CD14-positive monocyte (primary cell): ENCODE data around the gene PDE6G. TPM values are rescaled to one million over a fixed set of nuclear protein-coding genes. Genes with fewer than 3 reads are reported as not detected.

Experiments used
- DNase-seq, 3 donors: peaks; one replicate each; pipeline ENCODE4 v3.0.0-alpha.2; 2011 to 2022
- H2AFZ ChIP-seq: 2 replicates; pipeline ENCODE4 v1.6.0; 2012; ENCODE audit warnings: mild to moderate bottlenecking, low read depth, low read length, inconsistent platforms; ENCODE audit not compliant: insufficient read depth, poor library complexity, severe bottlenecking
- H3K27ac ChIP-seq, 2 donors: 1 replicate in 1 of 2; 2 replicates in 1 of 2; pipeline ENCODE4 v1.5.1; 2012 to 2013; ENCODE audit warnings: low read length in 2 of 2, control low read depth in 1 of 2, inconsistent platforms in 1 of 2, low read depth in 1 of 2, mild to moderate bottlenecking in 1 of 2
- H3K27me3 ChIP-seq, 2 donors: one replicate each; pipeline versions ENCODE4 v1.6.0 to v1.6.1; 2011 to 2013; ENCODE audit warnings: low read length in 2 of 2; ENCODE audit not compliant: control insufficient read depth in 2 of 2, insufficient read depth in 2 of 2
- H3K36me3 ChIP-seq, 2 donors: replicated peaks in 1 of 2; 1 replicate in 1 of 2; 2 replicates in 1 of 2; pipeline versions ENCODE4 v1.5.1 to v1.6.1; 2012 to 2013; ENCODE audit warnings: low read length in 2 of 2, control low read depth in 1 of 2, inconsistent platforms in 1 of 2, mild to moderate bottlenecking in 1 of 2; ENCODE audit not compliant: insufficient read depth in 2 of 2, control insufficient read depth in 1 of 2
- H3K4me1 ChIP-seq, 2 donors: 1 replicate in 1 of 2; 2 replicates in 1 of 2; pipeline versions ENCODE4 v1.5.1 to v1.6.1; 2012 to 2013; ENCODE audit warnings: low read length in 2 of 2, control low read depth in 1 of 2, inconsistent platforms in 1 of 2, mild to moderate bottlenecking in 1 of 2, moderate library complexity in 1 of 2; ENCODE audit not compliant: insufficient read depth in 2 of 2, control insufficient read depth in 1 of 2
- H3K4me2 ChIP-seq: replicated peaks from 2 replicates; pipeline ENCODE3; 2012; ENCODE audit warnings: low read length, moderate library complexity, mild to moderate bottlenecking; ENCODE audit not compliant: poor library complexity, severe bottlenecking; ENCODE audit errors: extremely low read depth
- H3K4me3 ChIP-seq, 3 experiments: fragments of 200-600 bp in 1 of 3; sonication (generic) in 1 of 3; replicated peaks in 1 of 3; 1 replicate in 2 of 3; 2 replicates in 1 of 3; pipeline ENCODE4 v1.5.1; 2011 to 2013; ENCODE audit warnings: low read length in 3 of 3, mild to moderate bottlenecking in 3 of 3, control low read depth in 2 of 3, low read depth in 2 of 3, inconsistent platforms in 1 of 3, moderate library complexity in 1 of 3
- H3K79me2 ChIP-seq: 2 replicates; pipeline ENCODE4 v1.6.0; 2012; ENCODE audit warnings: mild to moderate bottlenecking, control low read depth, inconsistent platforms, low read length, moderate library complexity; ENCODE audit not compliant: insufficient read depth
- H3K9ac ChIP-seq: 2 replicates; pipeline ENCODE4 v1.6.0; 2017; ENCODE audit warnings: low read length, mild to moderate bottlenecking; ENCODE audit not compliant: insufficient read depth, poor library complexity, severe bottlenecking
- H3K9me3 ChIP-seq, 2 donors: replicated peaks in 1 of 2; 1 replicate in 1 of 2; 2 replicates in 1 of 2; pipeline versions ENCODE4 v1.5.1 to v1.6.1; 2012 to 2013; ENCODE audit warnings: low read length in 2 of 2, control low read depth in 1 of 2; ENCODE audit not compliant: control insufficient read depth in 1 of 2, insufficient read depth in 1 of 2
- H4K20me1 ChIP-seq: 2 replicates; pipeline ENCODE4 v1.6.0; 2012; ENCODE audit warnings: mild to moderate bottlenecking, low read length, control low read depth, moderate library complexity; ENCODE audit not compliant: insufficient read depth
- H3K27ac Mint-ChIP-seq, 7 donors: one replicate each; pipeline ENCODE4 v1.8.0; 2020; ENCODE audit warnings: mild to moderate bottlenecking in 7 of 7, mixed read lengths in 7 of 7, moderate library complexity in 6 of 7, inconsistent platforms in 2 of 7
- H3K27me3 Mint-ChIP-seq, 3 donors: one replicate each; pipeline ENCODE4 v1.8.0; 2021 to 2022; ENCODE audit warnings: low read depth in 3 of 3, mild to moderate bottlenecking in 3 of 3, mixed read lengths in 3 of 3, moderate library complexity in 3 of 3, inconsistent platforms in 1 of 3
- H3K36me3 Mint-ChIP-seq, 2 donors: one replicate each; pipeline ENCODE4 v1.8.0; 2020; ENCODE audit warnings: mixed read lengths in 2 of 2, inconsistent platforms in 1 of 2, mild to moderate bottlenecking in 1 of 2
- H3K4me1 Mint-ChIP-seq: one replicate; pipeline ENCODE4 v1.8.0; 2020; ENCODE audit warnings: mild to moderate bottlenecking, mixed read lengths
- H3K4me3 Mint-ChIP-seq, 2 donors: one replicate each; pipeline ENCODE4 v1.8.0; 2020; ENCODE audit warnings: mild to moderate bottlenecking in 2 of 2, mixed read lengths in 2 of 2, moderate library complexity in 1 of 2
- H3K9me3 Mint-ChIP-seq, 7 donors: one replicate each; pipeline ENCODE4 v1.8.0; 2020 to 2022; ENCODE audit warnings: mixed read lengths in 7 of 7, mild to moderate bottlenecking in 6 of 7, moderate library complexity in 6 of 7, inconsistent platforms in 2 of 7
- WGBS: methylation state at CpG from one replicate; pipeline ENCODE4 v1.1.5; 2013; ENCODE audit warnings: missing lambda C conversion rate; ENCODE audit not compliant: insufficient coverage; 5-methylcytosine and 5-hydroxymethylcytosine counted together
- intact Hi-C, 2 donors: fragments of 100-400 bp; cut with micrococcal nuclease; formaldehyde crosslinking; loops; one replicate each; pipeline versions ENCODE4 v1.15.0 to v1.15.1; 2023
- polyA plus RNA-seq, 3 donors: library from polyadenylated mRNA; depleted of rRNA in 1 of 3; unstranded in 2 of 3; stranded (reverse) in 1 of 3; fragments of 300-500 nt in 2 of 3; fragments of >200 nt in 1 of 3; fragmentation: Illumina TruSeq in 2 of 3; gene quantifications; 1 replicate in 2 of 3; 2 replicates in 1 of 3; pipeline ENCODE4 v1.2.3, GENCODE V29; 2012 to 2021
- TF ChIP-seq, protein P1 (sequence below): fragments of 200-600 bp; IDR thresholded peaks from one replicate; pipeline ENCODE4 v1.8.0; 2022; ENCODE audit warnings: antibody characterized with exemption, mild to moderate bottlenecking

PDE6G gene
- polyA plus RNA-seq, 3 donors: 8.9 to 12.0 (median 11.5) TPM

DNA sequence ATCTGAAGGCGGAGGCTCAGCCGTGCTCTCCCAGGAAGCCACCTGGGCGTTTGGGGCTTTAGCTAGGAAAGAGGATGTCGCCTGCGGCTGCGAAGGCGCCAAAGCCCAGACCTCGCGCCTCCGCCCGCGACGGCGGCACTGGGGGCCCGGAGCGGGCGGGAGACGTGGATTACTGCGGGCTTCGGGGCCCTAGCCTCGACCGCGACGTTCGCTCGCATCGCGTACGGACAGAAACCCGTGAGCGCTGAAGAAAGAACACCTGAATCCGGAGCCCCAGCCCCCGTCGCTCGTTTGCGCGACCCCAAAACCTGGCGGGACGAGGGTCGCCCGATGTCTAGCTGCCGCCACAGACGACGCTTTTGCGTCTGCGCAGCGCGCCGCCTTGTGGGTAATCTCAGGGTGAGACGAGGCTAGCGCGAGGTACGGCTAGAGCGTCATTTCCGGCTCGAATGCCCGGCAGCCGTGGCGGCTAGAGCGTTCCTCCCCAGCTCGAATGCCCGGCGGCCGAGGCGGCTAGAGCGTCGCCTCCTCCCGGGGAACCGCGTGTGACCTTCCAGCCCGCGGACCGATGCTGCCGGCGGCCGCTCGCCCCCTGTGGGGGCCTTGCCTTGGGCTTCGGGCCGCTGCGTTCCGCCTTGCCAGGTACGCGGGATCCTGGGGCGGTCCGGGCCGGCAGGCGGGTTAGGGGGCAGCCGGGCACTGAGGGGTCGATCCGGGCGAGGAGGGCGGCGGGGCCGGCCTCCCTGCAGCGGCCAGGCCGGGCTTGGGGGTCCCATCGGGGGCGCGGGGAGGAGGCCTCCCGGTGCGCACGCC is 46.8 kb upstream of the PDE6G start, which contains the start of gene MRPL12:
Gene MRPL12, plus strand, starts transcription at position 434 of the 813 bp plus-strand sequence. Its CDS starts 135 bp downstream, at position 569.
- Histone ChIP-seq H3K4me2 (peak within 1 kb of the TSS; percentile 86), H3K27ac (peak within 1 kb of the TSS; percentile 86 to 97), H3K79me2 (peaks cover 63% of the 10 kb centered on the region), H3K4me3 (peak within 1 kb of the TSS; percentile 67 to 89 (median 84)), H3K9me3 (no peaks in the 10 kb centered on the region), H3K27me3 (no peaks in the 10 kb centered on the region), H3K9ac (peak within 1 kb of the TSS; percentile 97), H4K20me1 (peaks cover 40% of the 10 kb centered on the region), H3K4me1 (peaks cover 22 to 32% of the 10 kb centered on the region in 2 donors), H2AFZ (peak within 1 kb of the TSS; percentile 96), H3K36me3 (peaks cover 40 to 62% of the 10 kb centered on the region in 2 donors)
- H3K27ac Mint-ChIP-seq: peak within 1 kb of the TSS; percentile 93 to 97 (median 95)
- under 1% methylated on average over 102 of the region's 102 CpGs for WGBS
- H3K27me3 Mint-ChIP-seq: peaks cover 0 to 5% (median 0%) of the 10 kb centered on the region in 3 donors
- H3K4me1 Mint-ChIP-seq: peaks cover 29% of the 10 kb centered on the region
- TF ChIP-seq, protein P1, sequence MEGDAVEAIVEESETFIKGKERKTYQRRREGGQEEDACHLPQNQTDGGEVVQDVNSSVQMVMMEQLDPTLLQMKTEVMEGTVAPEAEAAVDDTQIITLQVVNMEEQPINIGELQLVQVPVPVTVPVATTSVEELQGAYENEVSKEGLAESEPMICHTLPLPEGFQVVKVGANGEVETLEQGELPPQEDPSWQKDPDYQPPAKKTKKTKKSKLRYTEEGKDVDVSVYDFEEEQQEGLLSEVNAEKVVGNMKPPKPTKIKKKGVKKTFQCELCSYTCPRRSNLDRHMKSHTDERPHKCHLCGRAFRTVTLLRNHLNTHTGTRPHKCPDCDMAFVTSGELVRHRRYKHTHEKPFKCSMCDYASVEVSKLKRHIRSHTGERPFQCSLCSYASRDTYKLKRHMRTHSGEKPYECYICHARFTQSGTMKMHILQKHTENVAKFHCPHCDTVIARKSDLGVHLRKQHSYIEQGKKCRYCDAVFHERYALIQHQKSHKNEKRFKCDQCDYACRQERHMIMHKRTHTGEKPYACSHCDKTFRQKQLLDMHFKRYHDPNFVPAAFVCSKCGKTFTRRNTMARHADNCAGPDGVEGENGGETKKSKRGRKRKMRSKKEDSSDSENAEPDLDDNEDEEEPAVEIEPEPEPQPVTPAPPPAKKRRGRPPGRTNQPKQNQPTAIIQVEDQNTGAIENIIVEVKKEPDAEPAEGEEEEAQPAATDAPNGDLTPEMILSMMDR: peak; percentile 29
- intact Hi-C loops: loop anchor here (1.0 to 5.0 kb wide), 3 partner anchors 19 to 36 kb away; partner anchors contain the start of genes ARL16 (in 1 of the 2), CCDC137 (in 1 of the 2), HGS (in 1 of the 2) and OXLD1 (in 1 of the 2)
- peaks cover 0 to 2% (median 0%) of the 10 kb centered on the region in 7 donors for H3K9me3 Mint-ChIP-seq
- DNase-seq: peak; percentile 84 to 92 (median 86)
- peaks cover 43 to 71% of the 10 kb centered on the region in 2 donors for H3K36me3 Mint-ChIP-seq
- peak within 1 kb of the TSS; percentile 91 to 96 for H3K4me3 Mint-ChIP-seq

GRCh38 chr17:81701288-81702071 is 45.1 kb upstream of the PDE6G start:
- H3K9me3 ChIP-seq: no peaks in the 10 kb centered on the region
- H3K27me3 ChIP-seq: no peaks in the 10 kb centered on the region
- H4K20me1 ChIP-seq: peaks cover 56% of the 10 kb centered on the region
- no peak for DNase-seq
- 83% methylated on average over 16 of the region's 23 CpGs for WGBS
- Mint-ChIP-seq H3K27ac (peak overlapping the region in 6 of 7 donors; percentile 81 to 97 (median 94)), H3K36me3 (peaks cover 50 to 73% of the 10 kb centered on the region in 2 donors), H3K27me3 (peaks cover 0 to 5% (median 1%) of the 10 kb centered on the region in 3 donors), H3K4me1 (peaks cover 29% of the 10 kb centered on the region), H3K4me3 (peak overlapping the region in 1 of 2 donors; percentile 96), H3K9me3 (peaks cover 0 to 2% (median 0%) of the 10 kb centered on the region in 7 donors)
- H3K4me3 ChIP-seq: peak overlapping the region in 1 of 3 experiments; percentile 89
- H3K36me3 ChIP-seq: peaks cover 49 to 65% of the 10 kb centered on the region in 2 donors
- peak overlapping the region; percentile 97 for H3K9ac ChIP-seq
- intact Hi-C loops: loop anchor here in 1 of 2 donors (2.0 to 5.0 kb wide), 2 partner anchors 19 to 34 kb away; partner anchors contain the start of genes ARL16, CCDC137 and OXLD1
- H3K27ac ChIP-seq: peak overlapping the region; percentile 86 to 97
- peaks cover 76% of the 10 kb centered on the region for H3K79me2 ChIP-seq
- H2AFZ ChIP-seq: no peak overlapping the region
- TF ChIP-seq, protein P1: no peak
- peaks cover 22 to 32% of the 10 kb centered on the region in 2 donors for H3K4me1 ChIP-seq
- H3K4me2 ChIP-seq: peak overlapping the region; percentile 86
